Skeletal muscle satellite cell (primary cell): ENCODE data around the gene FRS2.

Experiments used
- H3K27me3 ChIP-seq: 2 replicates; pipeline ENCODE4 v1.7.0; 2013; ENCODE audit warnings: low read length; ENCODE audit not compliant: control insufficient read depth, insufficient read depth
- H3K36me3 ChIP-seq: 2 replicates; pipeline ENCODE4 v1.7.0; 2013; ENCODE audit warnings: mild to moderate bottlenecking, control low read depth, low read length; ENCODE audit not compliant: insufficient read depth
- H3K4me1 ChIP-seq: 2 replicates; pipeline ENCODE4 v1.7.0; 2013; ENCODE audit warnings: low read length; ENCODE audit not compliant: control insufficient read depth, insufficient read depth
- H3K4me2 ChIP-seq: 2 replicates; pipeline ENCODE4 v1.7.0; 2013; ENCODE audit warnings: mild to moderate bottlenecking, low read length
- H3K4me3 ChIP-seq: 2 replicates; pipeline ENCODE4 v1.7.0; 2013; ENCODE audit warnings: low read length
- H3K9ac ChIP-seq: 2 replicates; pipeline ENCODE4 v1.7.0; 2013; ENCODE audit warnings: mild to moderate bottlenecking, low read depth, low read length, moderate library complexity
- H3K9me3 ChIP-seq: replicated peaks from 2 replicates; pipeline ENCODE4 v1.7.0; 2013; ENCODE audit warnings: mild to moderate bottlenecking, control low read depth, low read length

Gene FRS2

GRCh38 chr12:69508621-69509020, 38.4 kb downstream of the FRS2 start:
- no peak overlapping the region for H3K4me2 ChIP-seq
- H3K36me3 ChIP-seq = no peaks in the 10 kb centered on the region
- no peaks in the 10 kb centered on the region for H3K27me3 ChIP-seq
- H3K9ac ChIP-seq = no peak overlapping the region
- peaks cover 43% of the 10 kb centered on the region for H3K4me1 ChIP-seq
- H3K4me3 ChIP-seq = no peak overlapping the region
- H3K9me3 ChIP-seq = no peaks in the 10 kb centered on the region

GRCh38 chr12:69509308-69509736, 39.1 kb downstream of the FRS2 start:
- H3K4me2 ChIP-seq = peak overlapping the region; percentile 39
- peaks cover 50% of the 10 kb centered on the region for H3K4me1 ChIP-seq
- no peak overlapping the region for H3K9ac ChIP-seq
- H3K9me3 ChIP-seq = no peaks in the 10 kb centered on the region
- no peak overlapping the region for H3K4me3 ChIP-seq
- no peaks in the 10 kb centered on the region for H3K36me3 ChIP-seq
- H3K27me3 ChIP-seq = no peaks in the 10 kb centered on the region

- no peak overlapping the region for H3K9ac ChIP-seq
- no peaks in the 10 kb centered on the region for H3K36me3 ChIP-seq
- no peaks in the 10 kb centered on the region for H3K9me3 ChIP-seq
- peak overlapping the region; percentile 39 for H3K4me2 ChIP-seq
- H3K4me1 ChIP-seq = peaks cover 50% of the 10 kb centered on the region
- H3K27me3 ChIP-seq = no peaks in the 10 kb centered on the region
- no peak overlapping the region for H3K4me3 ChIP-seq
Measured at GRCh38 chr12:69509904-69510827, 40.0 kb downstream of the FRS2 start.

GRCh38 chr12:69511016-69511415, 40.8 kb downstream of the FRS2 start:
- no peaks in the 10 kb centered on the region for H3K27me3 ChIP-seq
- H3K9ac ChIP-seq = no peak overlapping the region
- H3K4me3 ChIP-seq = no peak overlapping the region

GRCh38 chr12:69511469-69512267, 41.5 kb downstream of the FRS2 start:
- H3K4me1 ChIP-seq = peaks cover 46% of the 10 kb centered on the region
- no peak overlapping the region for H3K9ac ChIP-seq

More at GRCh38 chr12:69511016-69511415, 40.8 kb downstream of the FRS2 start:
- Histone ChIP-seq H3K9me3 (no peaks in the 10 kb centered on the region), H3K4me1 (peaks cover 50% of the 10 kb centered on the region), H3K36me3 (no peaks in the 10 kb centered on the region), H3K4me2 (no peak overlapping the region)

GRCh38 chr12:69512820-69513219, 42.6 kb downstream of the FRS2 start:
- Histone ChIP-seq H3K4me3 (no peak overlapping the region), H3K9ac (no peak overlapping the region), H3K4me2 (no peak overlapping the region)

More at GRCh38 chr12:69511469-69512267, 41.5 kb downstream of the FRS2 start:
- no peaks in the 10 kb centered on the region for H3K36me3 ChIP-seq
- H3K27me3 ChIP-seq = no peaks in the 10 kb centered on the region
- no peaks in the 10 kb centered on the region for H3K9me3 ChIP-seq
- H3K4me2 ChIP-seq = no peak overlapping the region
- H3K4me3 ChIP-seq = no peak overlapping the region

GRCh38 chr12:69513297-69513696, 43.1 kb downstream of the FRS2 start:
- Histone ChIP-seq H3K9ac (no peak overlapping the region), H3K4me2 (no peak overlapping the region), H3K4me3 (no peak overlapping the region), H3K27me3 (no peaks in the 10 kb centered on the region), H3K9me3 (no peaks in the 10 kb centered on the region), H3K36me3 (no peaks in the 10 kb centered on the region), H3K4me1 (peaks cover 41% of the 10 kb centered on the region)

More at GRCh38 chr12:69512820-69513219, 42.6 kb downstream of the FRS2 start:
- Histone ChIP-seq H3K4me1 (peaks cover 45% of the 10 kb centered on the region), H3K9me3 (no peaks in the 10 kb centered on the region), H3K36me3 (no peaks in the 10 kb centered on the region), H3K27me3 (no peaks in the 10 kb centered on the region)

- no peaks in the 10 kb centered on the region for H3K27me3 ChIP-seq
- H3K9me3 ChIP-seq = no peaks in the 10 kb centered on the region
- H3K9ac ChIP-seq = no peak overlapping the region
- H3K4me2 ChIP-seq = no peak overlapping the region
- no peak overlapping the region for H3K4me3 ChIP-seq
- peaks cover 33% of the 10 kb centered on the region for H3K4me1 ChIP-seq
- H3K36me3 ChIP-seq = no peaks in the 10 kb centered on the region
Measured at GRCh38 chr12:69514111-69514510, 43.9 kb downstream of the FRS2 start.

GRCh38 chr12:69514845-69515244, 44.7 kb downstream of the FRS2 start:
- no peaks in the 10 kb centered on the region for H3K9me3 ChIP-seq
- no peak overlapping the region for H3K4me2 ChIP-seq
- H3K9ac ChIP-seq = no peak overlapping the region
- H3K27me3 ChIP-seq = no peaks in the 10 kb centered on the region
- no peak overlapping the region for H3K4me3 ChIP-seq
- no peaks in the 10 kb centered on the region for H3K36me3 ChIP-seq
- H3K4me1 ChIP-seq = peaks cover 26% of the 10 kb centered on the region

GRCh38 chr12:69515394-69515930, 45.3 kb downstream of the FRS2 start:
- H3K36me3 ChIP-seq = no peaks in the 10 kb centered on the region
- no peaks in the 10 kb centered on the region for H3K9me3 ChIP-seq
- H3K4me1 ChIP-seq = peaks cover 21% of the 10 kb centered on the region
- no peak overlapping the region for H3K4me2 ChIP-seq
- no peak overlapping the region for H3K4me3 ChIP-seq
- H3K27me3 ChIP-seq = no peaks in the 10 kb centered on the region
- H3K9ac ChIP-seq = no peak overlapping the region

GRCh38 chr12:69516950-69517349, 46.8 kb downstream of the FRS2 start:
- Histone ChIP-seq H3K36me3 (no peaks in the 10 kb centered on the region), H3K4me3 (no peak overlapping the region), H3K4me2 (no peak overlapping the region), H3K4me1 (peaks cover 15% of the 10 kb centered on the region), H3K9ac (no peak overlapping the region), H3K27me3 (no peaks in the 10 kb centered on the region), H3K9me3 (no peaks in the 10 kb centered on the region)
